GM12873 (cell line): ENCODE results near the gene PRKACA.

Experiments used
- TF ChIP-seq, protein P1 (sequence below): IDR thresholded peaks from 2 replicates; pipeline ENCODE4 v1.5.1; 2012; ENCODE audit warnings: low read depth, mild to moderate bottlenecking, moderate library complexity, low read length, control low read depth; ENCODE audit not compliant: insufficient read depth; ENCODE audit errors: missing control alignments

Gene PRKACA

DNA sequence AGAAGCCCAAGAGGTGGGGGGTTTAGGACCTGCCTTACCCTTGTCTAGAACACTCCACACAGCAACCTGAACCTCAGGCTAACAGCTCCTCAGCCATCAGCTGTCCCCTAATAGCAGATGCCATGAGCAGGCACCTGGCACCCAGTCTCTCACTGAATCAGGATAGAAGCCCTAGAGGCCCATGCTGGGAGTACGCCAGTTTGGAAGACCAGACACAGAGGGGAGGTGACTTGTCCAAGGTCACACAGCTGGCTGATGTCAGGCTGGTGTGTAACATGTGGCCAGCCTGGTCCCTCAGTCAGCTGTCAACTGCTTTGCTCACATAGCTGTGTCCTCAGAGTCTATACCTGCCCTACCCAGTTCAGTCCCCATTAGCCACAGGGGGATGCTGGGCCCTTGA lies 14.3 kb downstream of the PRKACA start:
- TF ChIP-seq, protein P1, sequence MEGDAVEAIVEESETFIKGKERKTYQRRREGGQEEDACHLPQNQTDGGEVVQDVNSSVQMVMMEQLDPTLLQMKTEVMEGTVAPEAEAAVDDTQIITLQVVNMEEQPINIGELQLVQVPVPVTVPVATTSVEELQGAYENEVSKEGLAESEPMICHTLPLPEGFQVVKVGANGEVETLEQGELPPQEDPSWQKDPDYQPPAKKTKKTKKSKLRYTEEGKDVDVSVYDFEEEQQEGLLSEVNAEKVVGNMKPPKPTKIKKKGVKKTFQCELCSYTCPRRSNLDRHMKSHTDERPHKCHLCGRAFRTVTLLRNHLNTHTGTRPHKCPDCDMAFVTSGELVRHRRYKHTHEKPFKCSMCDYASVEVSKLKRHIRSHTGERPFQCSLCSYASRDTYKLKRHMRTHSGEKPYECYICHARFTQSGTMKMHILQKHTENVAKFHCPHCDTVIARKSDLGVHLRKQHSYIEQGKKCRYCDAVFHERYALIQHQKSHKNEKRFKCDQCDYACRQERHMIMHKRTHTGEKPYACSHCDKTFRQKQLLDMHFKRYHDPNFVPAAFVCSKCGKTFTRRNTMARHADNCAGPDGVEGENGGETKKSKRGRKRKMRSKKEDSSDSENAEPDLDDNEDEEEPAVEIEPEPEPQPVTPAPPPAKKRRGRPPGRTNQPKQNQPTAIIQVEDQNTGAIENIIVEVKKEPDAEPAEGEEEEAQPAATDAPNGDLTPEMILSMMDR: peak; percentile 13

DNA sequence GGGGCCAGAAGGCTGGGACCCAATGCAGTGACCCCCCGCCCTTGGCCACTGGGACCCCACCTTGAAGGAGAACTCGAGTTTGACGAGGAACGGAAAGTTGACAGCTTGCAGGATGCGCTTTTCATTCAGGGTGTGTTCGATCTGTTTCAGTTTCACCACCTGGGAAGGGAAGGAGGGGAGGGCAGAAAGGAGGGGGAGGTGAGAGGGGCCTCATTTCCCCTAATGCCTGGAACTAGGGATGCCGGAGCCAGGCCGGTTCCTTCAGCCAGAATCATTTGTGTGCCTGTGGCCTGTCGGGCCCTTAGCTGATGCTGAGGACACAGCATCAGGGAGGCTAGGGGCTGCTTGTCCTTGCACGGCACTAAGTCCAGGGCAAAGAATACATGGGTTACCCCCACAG lies 14.8 kb downstream of the PRKACA start:
- TF ChIP-seq, protein P1: no peak

DNA sequence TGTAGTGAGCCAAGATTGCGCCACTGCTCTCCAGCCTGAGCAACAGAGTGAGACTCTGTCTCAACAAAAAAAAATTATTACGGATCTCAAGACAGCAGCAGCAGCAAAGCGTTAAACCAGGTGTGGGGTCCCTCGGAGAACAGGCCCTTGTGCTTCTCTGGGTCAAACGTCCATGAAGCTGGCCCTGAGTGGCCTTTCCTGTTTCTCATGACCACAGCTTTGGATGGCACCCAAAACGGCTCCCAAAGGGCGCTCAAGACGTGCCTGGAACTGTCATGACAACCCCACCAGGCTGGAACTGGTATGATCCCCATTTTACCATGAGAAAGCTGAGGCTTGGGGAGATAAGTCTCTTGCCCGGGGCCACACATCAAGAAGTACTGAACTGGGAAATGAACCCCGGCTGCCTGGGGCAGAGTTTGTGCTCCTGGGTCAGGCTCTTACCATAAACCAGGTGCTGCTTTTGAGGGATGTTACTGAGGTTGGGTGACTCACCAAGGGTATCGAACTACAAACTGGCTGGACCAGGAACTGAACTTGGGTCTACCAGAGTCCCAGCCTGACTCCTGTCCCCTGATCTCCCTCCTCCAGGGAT lies 15.4 kb downstream of the PRKACA start:
- TF ChIP-seq, protein P1: no peak

DNA sequence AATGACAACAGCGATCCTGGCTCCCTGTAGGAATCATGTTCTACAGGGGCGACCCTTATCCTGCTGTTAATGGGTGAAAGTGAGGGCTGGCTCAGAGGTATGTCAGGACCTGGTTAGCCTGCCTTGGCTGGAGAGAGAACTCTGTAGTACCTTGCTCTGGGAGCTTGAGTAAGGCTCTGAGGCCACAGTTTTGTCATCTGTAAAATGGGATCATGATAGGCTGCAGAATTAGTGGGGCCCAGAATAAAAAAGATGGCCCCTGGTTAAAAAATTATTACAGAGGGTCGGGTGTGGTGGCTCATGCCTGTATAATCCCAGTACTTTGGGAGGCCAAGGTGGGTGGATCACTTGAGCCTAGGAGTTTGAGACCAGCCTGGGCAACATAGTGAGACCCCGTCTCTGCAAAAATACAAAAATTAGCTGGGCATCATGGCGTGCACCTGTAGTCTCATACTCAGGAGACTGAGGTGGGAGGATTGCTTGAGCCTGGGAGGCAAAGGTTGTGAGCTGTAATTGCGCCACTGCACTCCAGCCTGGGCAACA lies 16.5 kb downstream of the PRKACA start:
- TF ChIP-seq, protein P1: no peak

DNA sequence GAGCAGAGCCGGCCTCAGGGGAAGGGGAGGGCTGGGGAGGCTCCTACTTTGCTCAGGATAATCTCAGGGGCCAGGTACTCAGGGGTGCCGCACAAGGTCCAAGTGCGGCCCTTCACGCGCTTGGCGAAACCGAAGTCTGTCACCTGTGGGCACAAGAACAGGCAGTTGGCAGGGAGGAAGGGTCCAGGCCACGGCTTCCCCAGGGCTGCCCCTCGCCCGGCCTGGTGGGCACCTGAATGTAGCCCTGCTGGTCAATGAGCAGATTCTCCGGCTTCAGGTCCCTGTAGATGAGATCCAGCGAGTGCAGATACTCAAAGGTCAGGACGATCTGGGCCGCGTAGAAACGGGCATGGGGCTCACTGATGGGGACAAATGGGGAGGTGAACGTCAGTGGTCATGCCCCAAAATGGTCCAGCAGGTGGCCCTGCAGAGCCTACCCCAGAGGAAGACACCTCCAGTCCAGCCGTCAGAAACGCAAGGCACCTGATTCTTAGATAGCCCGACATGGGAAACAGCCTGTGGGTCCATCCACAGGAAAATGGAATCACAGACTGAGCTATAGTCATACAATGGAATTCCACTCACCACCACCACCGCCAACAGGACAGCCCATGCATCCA lies 19.9 kb downstream of the PRKACA start:
- TF ChIP-seq, protein P1: no peak

DNA sequence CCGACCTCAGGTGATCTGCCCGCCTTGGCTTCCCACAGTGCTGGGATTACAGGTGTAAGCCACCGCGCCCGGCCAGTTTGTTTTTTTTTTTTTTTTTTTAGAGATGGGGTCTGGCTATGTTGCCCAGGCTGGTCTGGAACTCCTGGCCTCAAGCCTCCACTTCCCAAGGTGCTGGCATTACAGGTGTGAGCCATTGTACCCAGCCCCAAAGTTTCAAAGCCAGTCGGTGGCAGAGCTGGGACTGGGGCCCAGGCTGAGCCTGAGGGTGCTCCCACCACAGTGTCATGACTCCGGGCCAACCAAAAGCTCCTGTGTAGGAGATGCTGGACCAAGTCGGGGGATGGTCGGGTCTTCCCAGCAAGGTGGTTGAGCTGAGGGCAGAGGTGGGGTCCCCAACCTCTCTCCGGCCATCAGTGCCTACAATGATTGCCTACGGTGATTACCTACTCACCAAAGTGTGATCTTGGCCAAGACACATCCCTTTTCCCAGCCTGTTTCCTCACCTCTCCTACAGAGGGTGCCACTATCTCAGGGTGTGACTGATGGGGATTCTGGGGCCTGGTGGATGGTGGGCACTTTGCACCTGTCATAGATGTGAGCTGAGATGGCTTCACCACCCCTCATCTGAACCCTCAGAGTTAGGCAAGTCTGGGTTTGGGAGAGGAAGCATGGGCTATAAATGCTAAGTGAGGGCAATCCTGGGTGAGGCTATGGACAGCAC lies 21.1 kb downstream of the PRKACA start:
- TF ChIP-seq, protein P1: peak; percentile 19

DNA sequence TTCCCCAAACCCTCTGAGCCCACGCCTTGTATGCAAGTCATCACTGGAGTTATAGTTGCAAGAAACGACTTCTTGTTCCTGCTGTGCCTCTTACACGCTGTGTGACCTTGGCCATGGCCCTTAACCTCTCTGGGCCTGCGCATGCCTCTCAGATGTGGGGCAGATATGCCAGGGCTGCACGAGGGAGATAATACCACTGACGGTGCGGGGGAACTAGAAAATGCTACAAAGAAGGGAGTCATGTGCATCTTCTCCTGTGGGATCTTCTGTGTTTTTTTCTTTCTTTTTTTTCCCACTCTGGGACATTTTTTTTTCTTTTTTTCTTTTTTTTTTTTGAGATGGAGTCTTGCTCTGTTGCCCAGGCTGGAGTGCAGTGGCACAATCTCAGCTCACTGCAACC lies 22.7 kb downstream of the PRKACA start:
- TF ChIP-seq, protein P1: no peak
